Stimulated activated CD8-positive, alpha-beta memory T cell treated with anti-CD3 and anti-CD28 coated beads, Interleukin-12 subunit alpha, Interleukin-12 subunit beta, amount 100 ng/mL, for 24 hours (primary cell): ENCODE results near the gene ZGRF1.
"Not testable (repeated sequence)": the region's sequence is repeated elsewhere in the genome, so short reads cannot be mapped to it uniquely, and the experiment has no call there.

ENCODE experiments used
- DNase-seq: peaks from one replicate; pipeline ENCODE4 v3.0.0-alpha.2; 2020; ENCODE audit errors: extremely low read depth

Gene ZGRF1

DNA sequence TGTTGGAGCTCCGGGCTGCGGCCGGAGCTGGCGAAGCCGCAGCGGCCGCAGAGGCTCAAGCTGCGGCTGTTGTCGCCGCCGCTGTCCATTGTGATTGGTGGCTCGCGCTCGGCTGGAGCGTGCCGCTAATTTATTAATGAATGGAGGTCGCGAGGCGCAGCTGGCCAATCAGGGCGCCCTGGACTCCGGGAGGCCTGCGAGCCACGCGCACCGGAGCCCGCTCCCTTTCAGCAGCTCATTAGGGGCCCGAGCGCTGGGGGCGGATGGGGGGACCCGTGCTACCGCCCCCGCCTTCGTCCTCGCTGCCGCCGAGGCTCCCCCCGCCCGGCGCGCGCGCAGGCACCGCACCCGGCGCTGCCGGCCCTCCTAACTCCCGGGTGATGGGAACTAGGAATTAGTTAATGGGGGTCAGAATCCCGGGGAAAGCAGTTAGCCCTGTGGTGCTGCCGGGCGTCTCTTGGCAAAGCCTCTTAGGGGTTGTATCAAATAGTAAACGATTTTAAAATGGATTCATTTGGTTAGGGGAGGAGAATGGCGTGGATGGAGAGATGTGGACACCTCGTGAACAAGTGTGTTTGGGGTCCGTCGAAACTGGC is 120.1 kb downstream of the ZGRF1 start:
- no peak for DNase-seq

DNA sequence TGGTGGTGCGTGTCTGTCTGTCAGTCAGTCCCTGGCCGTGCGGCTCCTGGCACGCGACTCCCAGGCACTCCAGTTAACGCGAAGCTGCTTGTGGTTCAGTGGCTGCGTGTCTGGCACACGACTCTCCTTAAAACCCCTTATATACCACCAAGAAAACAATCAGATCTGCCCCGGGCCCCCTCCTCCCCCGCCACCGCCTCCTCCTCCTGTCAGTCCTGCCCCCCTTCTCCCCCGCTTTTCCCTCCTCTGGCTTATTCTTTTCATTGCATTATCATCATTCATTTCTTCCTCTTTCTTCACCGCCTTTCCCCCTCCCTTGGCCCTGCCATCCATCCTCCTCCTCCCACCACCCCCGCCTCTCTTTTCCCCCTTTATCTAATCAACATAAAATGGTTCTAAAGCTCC is 120.6 kb downstream of the ZGRF1 start, which contains the start of gene NEUROG2:
NEUROG2 (minus strand) TSS at position 115 of the 405 bp plus-strand sequence. CDS start 705 bp downstream, outside the sequence.
- DNase-seq, result no peak

DNA sequence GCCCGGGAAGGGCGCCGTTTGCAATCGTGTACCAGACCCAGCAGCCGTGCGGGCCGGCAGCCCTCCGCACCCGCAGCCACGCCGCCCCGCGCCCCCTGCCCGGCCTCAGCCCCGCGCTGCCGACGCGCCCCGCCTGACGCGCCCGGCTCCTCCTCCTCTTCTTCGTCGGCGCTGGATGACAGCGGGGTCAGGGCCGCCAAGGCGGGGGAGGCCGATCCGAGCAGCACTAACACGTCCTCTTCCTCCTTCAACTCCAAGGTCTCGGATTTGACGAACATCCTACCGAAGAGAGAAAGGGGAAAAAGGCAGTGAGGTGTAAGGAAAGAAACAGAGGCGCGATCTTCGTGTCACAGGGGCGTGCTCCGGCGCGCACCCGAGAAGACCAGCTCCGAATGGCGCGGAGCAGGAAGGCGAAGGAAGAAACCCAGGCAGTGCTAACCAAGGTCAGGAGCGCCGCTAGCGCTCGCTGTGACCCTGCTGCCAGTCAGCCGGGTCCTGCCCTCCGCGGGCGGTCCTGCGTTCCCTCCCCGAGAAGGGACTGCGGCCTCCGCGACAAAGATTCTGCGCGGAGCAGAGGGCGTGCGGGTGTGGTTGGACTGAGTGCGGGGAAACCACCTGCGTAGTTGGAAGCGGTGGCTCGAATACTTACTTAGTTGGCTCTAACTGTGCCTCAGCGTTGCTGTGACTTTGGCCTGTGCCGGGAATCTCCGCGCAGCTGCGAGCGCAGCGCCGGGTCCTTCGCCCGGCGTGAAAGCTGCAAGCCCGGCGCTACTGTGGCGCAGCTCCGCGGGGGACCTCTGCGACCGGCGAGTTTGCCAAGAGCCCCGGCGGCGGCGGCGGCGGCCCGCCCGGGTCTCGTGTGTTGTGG is 121.3 kb downstream of the ZGRF1 start:
- DNase-seq, result no peak

DNA sequence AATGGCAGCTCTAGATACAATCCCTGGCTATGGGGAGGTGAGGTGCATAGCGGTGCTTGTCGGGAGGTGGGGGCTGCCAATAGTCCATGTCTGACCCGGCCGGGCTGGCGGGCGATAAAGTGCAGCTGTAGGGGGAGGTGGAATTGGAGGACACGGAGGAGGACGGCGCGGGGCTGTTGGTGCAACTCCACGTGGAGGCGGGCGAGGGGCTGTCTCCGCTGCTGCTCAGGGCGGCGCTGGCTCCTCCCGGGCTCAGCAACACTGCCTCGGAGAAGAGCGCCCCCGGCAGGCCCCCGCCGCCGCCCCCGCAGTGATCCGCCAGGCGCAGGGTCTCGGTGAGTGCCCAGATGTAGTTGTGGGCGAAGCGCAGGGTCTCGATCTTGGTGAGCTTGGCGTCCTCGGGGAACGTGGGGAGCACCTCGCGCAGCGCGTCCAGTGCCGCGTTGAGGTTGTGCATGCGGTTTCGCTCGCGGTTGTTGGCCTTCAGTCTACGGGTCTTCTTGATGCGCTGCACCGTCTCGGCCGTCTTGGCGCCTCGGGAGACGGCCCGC is 122.0 kb downstream of the ZGRF1 start:
- DNase-seq, result no peak

DNA sequence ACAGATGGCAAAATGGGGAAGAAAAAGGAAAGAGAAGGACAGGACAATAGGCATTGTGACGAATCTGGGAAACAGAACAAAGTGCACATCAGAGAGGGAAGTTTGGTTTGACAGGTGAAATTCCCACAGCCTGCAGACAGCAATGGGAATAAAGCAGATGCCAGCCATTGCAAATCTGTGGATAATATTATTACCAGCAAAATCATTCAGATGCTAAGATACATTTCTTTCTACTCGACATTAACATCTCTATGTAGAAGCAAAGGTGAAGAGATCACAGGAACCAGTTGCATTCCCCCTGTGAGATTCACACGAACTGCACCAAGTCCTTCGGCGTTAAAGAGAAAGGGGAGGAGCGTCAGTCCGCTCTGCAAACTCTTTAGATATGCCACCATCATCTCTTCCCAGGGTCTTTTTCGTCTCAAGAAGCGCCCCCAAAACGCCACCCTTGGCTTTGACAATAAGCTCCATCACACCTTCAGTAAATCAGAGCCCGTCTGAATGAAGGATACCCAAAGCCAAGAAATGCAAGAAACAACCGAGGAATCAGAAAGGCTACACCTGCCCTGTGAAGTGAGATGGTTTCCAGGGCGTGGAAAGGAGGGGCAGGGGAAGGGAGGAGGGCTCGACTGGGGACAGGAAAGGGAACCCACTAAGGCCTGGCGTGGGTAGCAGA is 122.6 kb downstream of the ZGRF1 start:
- DNase-seq, result no peak

DNA sequence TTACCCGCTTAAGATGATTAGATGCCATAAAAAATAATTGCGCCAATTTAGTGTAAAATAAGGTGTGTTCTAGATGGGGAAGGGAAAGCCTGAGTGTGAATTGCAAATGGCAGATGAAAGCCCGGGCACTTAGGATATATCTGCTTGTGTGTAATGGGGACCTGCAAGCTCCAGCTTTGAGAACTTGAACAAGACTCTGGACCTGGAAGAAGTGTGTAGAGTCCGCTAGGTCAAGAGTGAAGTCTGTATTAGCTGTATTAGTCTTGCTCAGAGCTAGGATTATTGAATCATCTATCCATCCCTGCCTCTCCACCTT is 124.9 kb downstream of the ZGRF1 start:
- no peak for DNase-seq

DNA sequence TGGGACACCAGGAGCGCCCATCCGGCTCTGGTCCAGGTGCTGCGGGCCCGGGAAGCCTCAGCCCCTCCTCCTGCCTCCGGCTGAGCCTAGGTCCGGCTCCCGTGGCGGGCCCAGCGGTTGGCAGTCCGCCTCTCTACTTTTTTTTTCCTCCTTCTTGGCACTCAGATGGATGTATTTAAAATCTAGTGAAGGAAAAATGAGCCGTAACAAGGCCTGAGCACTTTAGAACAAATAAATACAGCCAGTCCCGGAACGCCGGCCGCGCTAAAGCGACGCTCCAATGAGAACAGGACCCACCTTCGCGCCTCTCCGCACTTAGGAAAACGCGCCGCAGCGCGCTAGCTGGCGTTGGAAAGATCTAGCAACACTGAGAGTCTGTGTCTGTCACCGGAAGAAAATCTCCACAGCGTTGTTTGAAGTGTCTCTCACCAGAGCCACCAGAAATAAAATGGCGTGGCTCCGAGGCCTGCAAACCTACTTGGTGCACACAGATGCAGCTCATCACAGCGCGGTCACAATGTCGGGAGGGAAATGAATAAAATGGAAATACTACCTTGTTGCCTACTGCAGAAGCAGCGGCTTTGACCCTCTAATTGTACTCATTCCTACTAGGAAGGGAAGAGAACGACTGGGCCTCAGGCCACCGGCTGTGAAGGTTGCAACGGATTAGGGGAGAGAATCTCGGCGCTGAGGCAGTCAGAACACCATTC is 125.5 kb downstream of the ZGRF1 start:
- DNase-seq, result no peak

DNA sequence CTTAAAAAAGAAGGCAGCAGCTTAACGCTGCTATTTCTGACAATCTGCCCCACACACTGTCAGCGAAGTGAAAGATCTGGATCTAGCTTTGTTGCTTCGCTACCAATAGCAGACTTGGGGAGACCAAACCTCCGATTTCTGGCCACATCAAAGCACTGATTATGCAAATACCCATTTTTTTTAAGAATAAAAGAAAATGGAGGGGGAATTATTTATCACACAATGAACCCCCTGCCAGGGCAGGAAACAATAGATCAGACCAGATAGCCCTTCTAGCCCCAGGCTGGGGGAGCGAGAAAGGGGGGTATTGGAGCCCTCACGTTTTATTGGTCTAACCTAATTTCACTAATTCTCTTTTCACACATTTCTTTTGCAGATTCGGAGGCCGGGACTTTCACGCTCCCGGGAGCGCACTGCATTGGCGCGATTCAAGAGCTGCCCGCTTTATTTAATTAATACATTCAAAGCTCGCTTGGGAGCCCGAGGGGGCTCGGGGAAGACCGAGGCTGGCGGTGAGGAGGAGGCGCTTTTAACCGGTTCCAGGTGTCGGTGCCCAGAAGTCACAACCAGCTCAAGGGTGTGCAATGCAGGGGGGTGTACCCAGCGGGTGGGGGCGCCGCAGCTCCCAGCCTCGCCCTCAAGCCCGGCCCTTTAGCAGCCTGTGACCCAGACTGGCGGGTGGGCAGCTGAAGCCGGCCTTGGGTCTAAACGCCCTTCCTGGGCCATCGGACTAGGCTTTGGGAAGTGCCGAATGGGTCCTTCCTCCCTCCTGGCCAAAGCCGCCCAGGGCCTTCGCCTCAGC is 126.2 kb downstream of the ZGRF1 start:
- no peak for DNase-seq

DNA sequence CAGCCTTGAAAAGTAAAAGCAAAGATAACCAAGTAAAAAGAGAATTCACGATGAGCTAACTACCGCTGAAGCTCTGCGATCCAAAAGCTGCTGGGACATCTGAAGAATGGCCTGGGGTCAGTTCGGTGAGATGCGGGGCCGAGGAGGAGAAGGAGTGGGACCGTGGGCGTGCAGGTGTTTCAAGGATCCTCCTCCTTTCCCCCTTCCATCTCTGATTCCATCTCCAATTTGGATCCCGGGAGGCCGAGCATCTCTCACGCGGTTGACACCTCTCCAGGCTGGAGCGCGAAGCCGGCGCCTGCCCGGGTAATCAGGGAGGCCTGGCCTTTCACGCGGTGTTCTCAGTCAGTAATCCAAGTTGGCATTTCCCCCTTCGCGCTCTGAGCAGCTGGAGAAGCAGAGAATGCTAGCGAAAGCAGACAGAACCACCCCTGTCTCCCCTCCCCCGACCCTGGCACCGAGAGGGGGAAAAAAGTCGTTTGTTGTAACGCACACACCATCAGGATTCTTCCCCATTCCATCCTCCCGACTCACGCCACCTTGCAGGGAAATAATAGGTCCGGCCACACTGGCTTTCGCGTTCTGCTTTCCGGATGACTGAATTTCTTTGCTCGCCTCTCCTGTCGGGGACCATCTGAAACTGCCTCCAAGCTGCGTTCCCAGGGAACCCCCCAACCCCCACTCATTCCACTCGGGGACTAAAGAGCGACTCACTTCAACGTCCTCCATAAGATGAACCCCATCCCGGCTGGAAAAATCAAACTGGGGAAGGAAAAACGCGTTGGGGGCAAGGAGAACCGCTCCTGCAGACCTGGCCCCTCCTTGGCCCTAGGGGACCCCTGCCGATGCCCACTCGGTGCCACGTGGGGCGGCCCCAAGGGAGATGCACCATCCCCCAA is 127.2 kb downstream of the ZGRF1 start:
- no peak for DNase-seq

DNA sequence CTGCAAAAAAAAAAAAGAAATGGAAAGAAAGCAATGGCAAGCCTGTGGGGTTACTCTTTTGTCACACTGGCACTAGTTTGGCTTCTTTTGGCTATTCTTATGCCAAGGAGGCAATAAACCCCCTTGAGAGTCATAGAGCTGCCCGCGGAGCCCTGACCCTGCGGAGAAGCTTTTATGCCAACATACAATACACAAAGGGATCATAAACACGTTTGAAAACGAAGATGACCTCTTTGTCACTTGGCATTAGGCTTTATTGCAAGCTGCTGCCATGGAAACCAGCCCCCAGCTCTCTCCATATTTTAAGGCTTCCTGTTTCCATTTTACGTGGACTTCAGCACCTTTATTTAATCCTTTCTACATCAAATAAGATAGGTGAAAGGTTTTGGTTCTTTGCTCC is 128.4 kb downstream of the ZGRF1 start:
- DNase-seq, result no peak

DNA sequence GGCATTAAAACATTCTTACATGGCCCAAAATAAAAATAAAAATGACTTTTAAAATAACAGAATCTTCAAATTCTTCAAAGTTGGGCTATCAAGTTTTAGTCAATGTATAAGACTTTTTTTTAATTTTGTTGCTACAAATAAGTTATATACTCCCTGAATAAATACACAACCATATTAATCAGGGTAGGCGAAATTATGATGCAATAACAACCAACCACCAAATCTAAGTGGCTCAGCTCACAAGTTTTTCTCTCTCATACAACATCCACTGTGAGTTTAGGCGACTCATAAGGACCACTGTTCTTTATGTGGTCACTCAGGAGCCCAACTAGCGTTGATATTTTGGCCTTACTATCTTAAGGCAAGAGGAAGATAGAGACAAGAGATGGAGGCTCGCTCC is 131.9 kb downstream of the ZGRF1 start:
- DNase-seq, result no peak

DNA sequence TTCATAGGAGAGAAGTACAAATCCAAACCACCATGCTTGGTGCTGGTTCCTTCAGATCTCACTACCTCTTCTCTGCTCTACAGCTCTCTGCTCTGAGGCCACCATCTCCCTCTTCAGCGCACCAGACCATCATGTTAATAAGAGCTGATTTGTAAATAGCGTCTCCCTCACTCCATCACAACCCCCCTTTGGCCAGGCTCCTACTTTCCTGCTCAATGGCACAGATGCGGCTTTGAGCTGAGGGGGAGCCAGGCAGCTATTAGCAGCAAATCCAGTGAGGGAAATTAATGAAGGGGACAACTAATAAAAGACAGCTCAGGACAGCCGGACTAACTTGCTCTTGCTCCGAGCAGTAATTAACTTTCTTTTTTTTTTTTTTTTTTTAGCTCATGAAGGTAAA is 133.8 kb downstream of the ZGRF1 start:
- no peak for DNase-seq

DNA sequence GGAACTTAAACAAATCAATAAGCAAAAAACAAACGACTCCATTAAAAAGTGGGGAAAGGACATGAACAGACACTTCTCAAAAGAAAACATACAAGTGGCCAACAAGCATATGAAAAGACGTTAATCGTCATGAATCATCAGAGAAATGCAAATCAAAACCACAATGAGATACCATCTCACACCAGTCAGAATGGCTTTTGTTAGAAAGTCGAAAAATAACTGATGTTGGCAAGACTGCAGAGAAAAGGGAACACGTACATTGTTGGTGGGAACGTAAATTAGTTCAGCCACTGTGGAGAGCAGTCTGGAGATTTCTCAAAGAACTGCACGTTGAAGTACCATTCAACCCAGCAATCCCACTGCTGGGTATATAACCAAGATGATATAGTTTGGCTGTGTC is 144.4 kb downstream of the ZGRF1 start:
- DNase-seq, result no peak

DNA sequence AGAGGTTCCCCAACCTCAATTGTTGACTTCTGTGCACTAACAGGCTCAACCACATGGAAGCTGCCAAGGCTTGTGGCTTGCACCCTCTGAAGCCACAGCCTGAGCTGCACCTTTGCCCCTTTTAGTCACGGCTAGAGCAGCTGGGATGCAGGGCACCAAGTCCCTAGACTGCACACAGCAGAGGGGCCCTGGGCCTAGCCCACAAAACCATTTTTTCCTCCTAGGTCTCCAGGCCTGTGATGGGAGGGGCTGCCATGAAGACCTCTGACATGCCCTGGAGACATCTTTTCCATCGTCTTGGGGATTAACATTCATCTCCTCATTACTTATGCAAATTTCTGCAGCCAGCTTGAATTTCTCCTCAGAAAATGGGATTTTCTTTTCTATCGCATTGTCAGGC is 145.9 kb downstream of the ZGRF1 start:
- DNase-seq, result not testable (repeated sequence)
